Measurements from ENCODE around the gene CHST10. TPM values are rescaled to one million over a fixed set of nuclear protein-coding genes. Genes with fewer than 3 reads are reported as not detected.

Gene CHST10
- total RNA-seq, 4 donors from 2014 or later = 0.95 to 6.6 (median 2.8) TPM

GRCh38 chr2:100397118-100397860, 20.2 kb downstream of the CHST10 start:
- TF ChIP-seq POLR2A (IDR thresholded peaks at IDR 0.05) = no peak
- no peak for TF ChIP-seq CTCF (IDR thresholded peaks at IDR 0.05)
- DNase-seq = no peak
- Histone ChIP-seq H3K4me1 (no peaks in the 10 kb centered on the region), H3K27me3 (no peaks in the 10 kb centered on the region), H3K36me3 (peaks cover 0 to 8% (median 0%) of the 10 kb centered on the region in 3 donors), H3K4me3 (no peak overlapping the region), H3K9me3 (no peaks in the 10 kb centered on the region), H3K27ac (no peak overlapping the region)

- no peak for DNase-seq
- H3K9me3 ChIP-seq = no peaks in the 10 kb centered on the region
- no peak overlapping the region for H3K4me3 ChIP-seq
- TF ChIP-seq CTCF (IDR thresholded peaks at IDR 0.05) = no peak
- no peak for TF ChIP-seq POLR2A (IDR thresholded peaks at IDR 0.05)
- no peaks in the 10 kb centered on the region for H3K27me3 ChIP-seq
- peaks cover 0 to 4% (median 0%) of the 10 kb centered on the region in 3 donors for H3K36me3 ChIP-seq
- no peaks in the 10 kb centered on the region for H3K4me1 ChIP-seq
- no peak overlapping the region for H3K27ac ChIP-seq
These were observed 21.0 kb downstream of the CHST10 start for GRCh38 chr2:100396483-100396882.

- H3K9me3 ChIP-seq = no peaks in the 10 kb centered on the region
- H3K27me3 ChIP-seq = no peaks in the 10 kb centered on the region
- peaks cover 0 to 4% (median 0%) of the 10 kb centered on the region in 3 donors for H3K36me3 ChIP-seq
- H3K27ac ChIP-seq = peak overlapping the region in 1 of 4 donors; percentile 49
- TF ChIP-seq CTCF (IDR thresholded peaks at IDR 0.05) = no peak
- TF ChIP-seq POLR2A (IDR thresholded peaks at IDR 0.05) = no peak
- no peak for DNase-seq
- no peaks in the 10 kb centered on the region for H3K4me1 ChIP-seq
- no peak overlapping the region for H3K4me3 ChIP-seq
These were observed 21.7 kb downstream of the CHST10 start for GRCh38 chr2:100395532-100396350.

GRCh38 chr2:100394111-100394641, 23.3 kb downstream of the CHST10 start:
- peak overlapping the region in 1 of 4 donors; percentile 9 for H3K4me3 ChIP-seq
- peak in 2 of 3 donors; percentile 71 to 76 for DNase-seq
- no peak for TF ChIP-seq CTCF (IDR thresholded peaks at IDR 0.05)
- no peak for TF ChIP-seq POLR2A (IDR thresholded peaks at IDR 0.05)
- peaks cover 0 to 4% (median 0%) of the 10 kb centered on the region in 3 donors for H3K36me3 ChIP-seq
- no peaks in the 10 kb centered on the region for H3K4me1 ChIP-seq
- peak overlapping the region in 2 of 4 donors; percentile 9 to 66 for H3K27ac ChIP-seq
- no peaks in the 10 kb centered on the region for H3K9me3 ChIP-seq
- H3K27me3 ChIP-seq = no peaks in the 10 kb centered on the region

GRCh38 chr2:100393362-100393761, 24.1 kb downstream of the CHST10 start:
- no peaks in the 10 kb centered on the region for H3K9me3 ChIP-seq
- no peak for DNase-seq
- H3K27me3 ChIP-seq = no peaks in the 10 kb centered on the region
- TF ChIP-seq CTCF (IDR thresholded peaks at IDR 0.05) (no peak), POLR2A (IDR thresholded peaks at IDR 0.05) (no peak)
- no peaks in the 10 kb centered on the region for H3K4me1 ChIP-seq
- no peak overlapping the region for H3K4me3 ChIP-seq
- H3K36me3 ChIP-seq = peaks cover 0 to 4% (median 0%) of the 10 kb centered on the region in 3 donors
- no peak overlapping the region for H3K27ac ChIP-seq
